ENCODE measurements around the gene KRTAP12-3. TPM values are rescaled to one million over a fixed set of nuclear protein-coding genes. Genes with fewer than 3 reads are reported as not detected.

The KRTAP12-3 gene
- total and polyA plus RNA-seq, 4 donors = not detected

DNA sequence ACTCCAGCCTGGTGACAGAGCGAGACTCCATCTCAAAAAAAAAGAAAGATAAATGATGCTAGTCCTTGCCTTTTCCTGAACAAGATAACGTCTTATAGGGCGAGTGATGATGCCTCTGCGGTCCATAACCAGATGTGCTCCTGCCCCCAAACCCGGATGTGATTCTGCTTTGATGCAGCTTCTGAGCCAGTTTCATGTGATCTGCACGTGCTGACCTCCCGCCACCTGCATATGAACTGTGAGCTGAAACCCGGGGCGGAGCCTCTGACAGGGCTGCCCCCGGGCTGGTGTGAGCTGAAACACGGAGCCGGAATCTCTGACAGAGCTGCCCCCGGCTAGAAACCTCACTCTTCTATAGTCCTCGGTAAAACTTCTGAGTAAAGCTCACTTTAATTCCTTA, 4.6 kb upstream of the KRTAP12-3 start:
- Histone ChIP-seq H3K4me1 (ENCODE audit: control insufficient read depth in 4 of 4, insufficient read depth in 4 of 4, low read length in 3 of 4) (no peaks in the 10 kb centered on the region), H3K27ac (ENCODE audit: low read depth in 1 of 2, low read length in 2 of 2) (no peak overlapping the region), H3K4me3 (ENCODE audit: low read depth in 1 of 3, low read length in 3 of 3) (no peak overlapping the region), H3K27me3 (ENCODE audit: control insufficient read depth in 4 of 4, insufficient read depth in 4 of 4, low read length in 3 of 4) (no peaks in the 10 kb centered on the region), H3K36me3 (ENCODE audit: control insufficient read depth in 4 of 4, insufficient read depth in 3 of 4, low read depth in 1 of 4, low read length in 3 of 4) (no peaks in the 10 kb centered on the region), H3K9ac (ENCODE audit: low read depth in 1 of 2, low read length in 2 of 2) (no peak overlapping the region), H3K9me3 (ENCODE audit: control insufficient read depth in 4 of 4, low read length in 3 of 4) (peaks cover 0 to 5% (median 0%) of the 10 kb centered on the region in 4 donors)
- TF ChIP-seq FOXA1 (IDR thresholded peaks at IDR 0.05) (no peak), ATF3 (IDR thresholded peaks at IDR 0.05) (no peak), NR2F2 (IDR thresholded peaks at IDR 0.05) (no peak), SP1 (IDR thresholded peaks at IDR 0.05) (no peak), CTCF (IDR thresholded peaks at IDR 0.05; ENCODE audit: low read depth, low read length, missing input control) (no peak), HNF4A (conservative IDR thresholded peaks at IDR 0.05) (no peak), TAF1 (conservative IDR thresholded peaks at IDR 0.05) (no peak), FOXA2 (IDR thresholded peaks at IDR 0.05) (no peak), YY1 (IDR thresholded peaks at IDR 0.05) (no peak), EGR1 (IDR thresholded peaks at IDR 0.05; ENCODE audit: low read depth in 2 of 2) (no peak), JUND (IDR thresholded peaks at IDR 0.05) (no peak)
- TF ChIP-seq, protein P1, sequence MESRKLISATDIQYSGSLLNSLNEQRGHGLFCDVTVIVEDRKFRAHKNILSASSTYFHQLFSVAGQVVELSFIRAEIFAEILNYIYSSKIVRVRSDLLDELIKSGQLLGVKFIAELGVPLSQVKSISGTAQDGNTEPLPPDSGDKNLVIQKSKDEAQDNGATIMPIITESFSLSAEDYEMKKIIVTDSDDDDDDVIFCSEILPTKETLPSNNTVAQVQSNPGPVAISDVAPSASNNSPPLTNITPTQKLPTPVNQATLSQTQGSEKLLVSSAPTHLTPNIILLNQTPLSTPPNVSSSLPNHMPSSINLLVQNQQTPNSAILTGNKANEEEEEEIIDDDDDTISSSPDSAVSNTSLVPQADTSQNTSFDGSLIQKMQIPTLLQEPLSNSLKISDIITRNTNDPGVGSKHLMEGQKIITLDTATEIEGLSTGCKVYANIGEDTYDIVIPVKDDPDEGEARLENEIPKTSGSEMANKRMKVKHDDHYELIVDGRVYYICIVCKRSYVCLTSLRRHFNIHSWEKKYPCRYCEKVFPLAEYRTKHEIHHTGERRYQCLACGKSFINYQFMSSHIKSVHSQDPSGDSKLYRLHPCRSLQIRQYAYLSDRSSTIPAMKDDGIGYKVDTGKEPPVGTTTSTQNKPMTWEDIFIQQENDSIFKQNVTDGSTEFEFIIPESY (IDR thresholded peaks at IDR 0.05) = no peak
- no peak for DNase-seq (ENCODE audit: low spot score)
- 69% methylated on average over 14 of the region's 14 CpGs for WGBS

GRCh38 chr21:44653656-44654575, 3.8 kb upstream of the KRTAP12-3 start:
- Histone ChIP-seq H3K27ac (ENCODE audit: low read depth in 1 of 2, low read length in 2 of 2) (peak overlapping the region in 1 of 2 donors; percentile 3), H3K4me3 (ENCODE audit: low read depth in 1 of 3, low read length in 3 of 3) (no peak overlapping the region), H3K9ac (ENCODE audit: low read depth in 1 of 2, low read length in 2 of 2) (no peak overlapping the region), H3K36me3 (ENCODE audit: control insufficient read depth in 4 of 4, insufficient read depth in 3 of 4, low read depth in 1 of 4, low read length in 3 of 4) (no peaks in the 10 kb centered on the region), H3K9me3 (ENCODE audit: control insufficient read depth in 4 of 4, low read length in 3 of 4) (peaks cover 0 to 5% (median 0%) of the 10 kb centered on the region in 4 donors), H3K27me3 (ENCODE audit: control insufficient read depth in 4 of 4, insufficient read depth in 4 of 4, low read length in 3 of 4) (no peaks in the 10 kb centered on the region), H3K4me1 (ENCODE audit: control insufficient read depth in 4 of 4, insufficient read depth in 4 of 4, low read length in 3 of 4) (no peaks in the 10 kb centered on the region)
- DNase-seq (ENCODE audit: low spot score) = no peak
- no peak for TF ChIP-seq REST (IDR thresholded peaks at IDR 0.05)
- no peak for TF ChIP-seq YY1 (IDR thresholded peaks at IDR 0.05)
- TF ChIP-seq FOXA1 (IDR thresholded peaks at IDR 0.05) = no peak
- no peak for TF ChIP-seq SP1 (IDR thresholded peaks at IDR 0.05)
- no peak for TF ChIP-seq ATF3 (IDR thresholded peaks at IDR 0.05)
- no peak for TF ChIP-seq GABPA (IDR thresholded peaks at IDR 0.05 in 1 of 2, conservative IDR thresholded peaks at IDR 0.05 in 1 of 2)
- no peak for TF ChIP-seq HNF4A (conservative IDR thresholded peaks at IDR 0.05)
- no peak for TF ChIP-seq JUND (IDR thresholded peaks at IDR 0.05)
- TF ChIP-seq MAX (IDR thresholded peaks at IDR 0.05) = no peak
- TF ChIP-seq, protein P1 (IDR thresholded peaks at IDR 0.05) = no peak
- WGBS = 75% methylated on average over 17 of the region's 17 CpGs

All from liver (tissue), 9 donors.